Measurements from ENCODE around the gene MRI1. TPM values are rescaled to one million over a fixed set of nuclear protein-coding genes. Genes with fewer than 3 reads are reported as not detected.

MRI1 gene
- total RNA-seq, 4 donors from 2014 or later, result 51.5 to 122 (median 69.6) TPM

GRCh38 chr19:13726323-13726722 is 38.0 kb upstream of the MRI1 start:
- Histone ChIP-seq H3K27ac (no peak overlapping the region), H3K27me3 (no peaks in the 10 kb centered on the region), H3K4me1 (peaks cover 17% of the 10 kb centered on the region), H3K4me3 (no peak overlapping the region), H3K36me3 (no peaks in the 10 kb centered on the region), H3K9me3 (no peaks in the 10 kb centered on the region)
- no peak for DNase-seq (ENCODE audit: low spot score in 2 of 2)
- TF ChIP-seq POLR2AphosphoS5 (IDR thresholded peaks at IDR 0.05) (no peak), EP300 (IDR thresholded peaks at IDR 0.05) (no peak), POLR2A (IDR thresholded peaks at IDR 0.05) (no peak)
- TF ChIP-seq, protein P1, sequence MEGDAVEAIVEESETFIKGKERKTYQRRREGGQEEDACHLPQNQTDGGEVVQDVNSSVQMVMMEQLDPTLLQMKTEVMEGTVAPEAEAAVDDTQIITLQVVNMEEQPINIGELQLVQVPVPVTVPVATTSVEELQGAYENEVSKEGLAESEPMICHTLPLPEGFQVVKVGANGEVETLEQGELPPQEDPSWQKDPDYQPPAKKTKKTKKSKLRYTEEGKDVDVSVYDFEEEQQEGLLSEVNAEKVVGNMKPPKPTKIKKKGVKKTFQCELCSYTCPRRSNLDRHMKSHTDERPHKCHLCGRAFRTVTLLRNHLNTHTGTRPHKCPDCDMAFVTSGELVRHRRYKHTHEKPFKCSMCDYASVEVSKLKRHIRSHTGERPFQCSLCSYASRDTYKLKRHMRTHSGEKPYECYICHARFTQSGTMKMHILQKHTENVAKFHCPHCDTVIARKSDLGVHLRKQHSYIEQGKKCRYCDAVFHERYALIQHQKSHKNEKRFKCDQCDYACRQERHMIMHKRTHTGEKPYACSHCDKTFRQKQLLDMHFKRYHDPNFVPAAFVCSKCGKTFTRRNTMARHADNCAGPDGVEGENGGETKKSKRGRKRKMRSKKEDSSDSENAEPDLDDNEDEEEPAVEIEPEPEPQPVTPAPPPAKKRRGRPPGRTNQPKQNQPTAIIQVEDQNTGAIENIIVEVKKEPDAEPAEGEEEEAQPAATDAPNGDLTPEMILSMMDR (IDR thresholded peaks at IDR 0.05), result no peak
- 92% methylated on average over 5 of the region's 5 CpGs for WGBS

GRCh38 chr19:13727798-13728197 is 36.5 kb upstream of the MRI1 start:
- 78% methylated on average over 8 of the region's 8 CpGs for WGBS
- H3K36me3 ChIP-seq, result no peaks in the 10 kb centered on the region
- no peaks in the 10 kb centered on the region for H3K9me3 ChIP-seq

GRCh38 chr19:13729859-13730258 is 34.5 kb upstream of the MRI1 start:
- H3K27ac ChIP-seq, result peak overlapping the region; percentile 34

More at GRCh38 chr19:13727798-13728197, 36.5 kb upstream of the MRI1 start:
- TF ChIP-seq POLR2AphosphoS5 (IDR thresholded peaks at IDR 0.05) (no peak), EP300 (IDR thresholded peaks at IDR 0.05) (no peak), POLR2A (IDR thresholded peaks at IDR 0.05) (no peak)
- TF ChIP-seq, protein P1 (IDR thresholded peaks at IDR 0.05), result no peak
- Histone ChIP-seq H3K4me1 (peaks cover 24% of the 10 kb centered on the region), H3K27me3 (no peaks in the 10 kb centered on the region), H3K27ac (no peak overlapping the region), H3K4me3 (no peak overlapping the region)
- DNase-seq (ENCODE audit: low spot score in 2 of 2), result no peak

DNA sequence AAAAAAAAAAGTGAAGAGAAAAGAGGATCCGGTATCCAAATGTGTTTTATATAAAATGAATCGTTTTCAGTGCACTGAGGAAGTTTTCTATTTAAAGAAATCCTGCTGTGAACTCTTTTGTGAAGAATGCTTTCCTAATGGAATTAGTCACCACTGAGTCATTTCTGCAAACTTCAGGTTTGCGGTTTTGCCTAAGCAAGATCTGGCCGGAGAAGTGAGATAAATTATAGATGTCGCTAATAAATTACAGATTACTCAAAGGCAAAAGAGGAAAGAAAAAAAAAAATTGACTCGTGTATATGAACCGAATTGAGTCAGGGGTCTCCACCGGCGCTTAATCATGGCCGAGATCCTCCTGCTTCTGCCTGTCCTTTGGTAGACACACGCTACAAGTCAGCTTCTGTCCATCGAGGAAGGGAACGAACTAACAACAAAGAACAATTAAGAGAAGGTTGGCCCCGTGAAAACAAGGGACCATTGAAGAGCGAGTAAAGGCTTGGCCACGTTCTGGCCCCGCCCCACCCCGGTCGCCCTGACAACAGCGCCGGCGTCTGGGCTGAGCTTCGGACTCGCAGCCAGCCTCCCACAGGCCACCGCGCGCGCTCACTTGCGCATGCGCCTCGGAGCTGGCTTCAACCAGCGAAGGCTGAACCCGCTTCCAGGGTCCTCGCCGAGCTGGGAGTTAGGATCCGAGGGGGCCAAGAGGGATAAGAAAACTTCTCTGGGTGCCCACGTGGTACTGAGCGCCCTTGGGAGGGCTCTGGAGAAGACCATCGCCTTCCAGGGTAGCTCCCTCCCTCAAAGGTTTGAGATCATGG is 33.0 kb upstream of the MRI1 start:
- no peaks in the 10 kb centered on the region for H3K36me3 ChIP-seq
- peak overlapping the region; percentile 63 for H3K4me3 ChIP-seq
- under 1% methylated on average over 16 of the region's 39 CpGs for WGBS
- TF ChIP-seq POLR2A (IDR thresholded peaks at IDR 0.05) (peak in 1 of 2 donors; percentile 16), POLR2AphosphoS5 (IDR thresholded peaks at IDR 0.05) (peak in 2 of 3 donors; percentile 52 to 63), EP300 (IDR thresholded peaks at IDR 0.05) (no peak)
- TF ChIP-seq, protein P1 (IDR thresholded peaks at IDR 0.05), result no peak
- DNase-seq (ENCODE audit: low spot score in 2 of 2), result peak; percentile 95 to 97
- peak overlapping the region; percentile 92 for H3K27ac ChIP-seq
- H3K27me3 ChIP-seq, result no peaks in the 10 kb centered on the region
- H3K4me1 ChIP-seq, result peaks cover 24% of the 10 kb centered on the region
- no peaks in the 10 kb centered on the region for H3K9me3 ChIP-seq

More at GRCh38 chr19:13729859-13730258, 34.5 kb upstream of the MRI1 start:
- Histone ChIP-seq H3K36me3 (no peaks in the 10 kb centered on the region), H3K4me3 (no peak overlapping the region), H3K4me1 (peaks cover 24% of the 10 kb centered on the region), H3K9me3 (no peaks in the 10 kb centered on the region), H3K27me3 (no peaks in the 10 kb centered on the region)
- no peak for DNase-seq (ENCODE audit: low spot score in 2 of 2)
- no peak for TF ChIP-seq EP300 (IDR thresholded peaks at IDR 0.05)
- TF ChIP-seq, protein P1 (IDR thresholded peaks at IDR 0.05), result no peak
- TF ChIP-seq POLR2AphosphoS5 (IDR thresholded peaks at IDR 0.05), result no peak
- TF ChIP-seq POLR2A (IDR thresholded peaks at IDR 0.05), result no peak
- 57% methylated on average over 2 of the region's 2 CpGs for WGBS

GRCh38 chr19:13732337-13732736 is 32.0 kb upstream of the MRI1 start:
- Histone ChIP-seq H3K4me1 (peaks cover 24% of the 10 kb centered on the region), H3K27ac (no peak overlapping the region), H3K4me3 (peak overlapping the region; percentile 63), H3K9me3 (no peaks in the 10 kb centered on the region), H3K27me3 (no peaks in the 10 kb centered on the region), H3K36me3 (no peaks in the 10 kb centered on the region)
- TF ChIP-seq POLR2A (IDR thresholded peaks at IDR 0.05) (no peak), POLR2AphosphoS5 (IDR thresholded peaks at IDR 0.05) (no peak), EP300 (IDR thresholded peaks at IDR 0.05) (no peak)
- TF ChIP-seq, protein P1 (IDR thresholded peaks at IDR 0.05), result no peak
- DNase-seq (ENCODE audit: low spot score in 2 of 2), result no peak
- 90% methylated on average over 8 of the region's 8 CpGs for WGBS

All from suprapubic skin (tissue), 4 donors.